Liver (tissue), 9 donors: ENCODE results near the gene SUCLG2. TPM values are rescaled to one million over a fixed set of nuclear protein-coding genes. Genes with fewer than 3 reads are reported as not detected.
A peak's percentile ranks its signal among the peaks of the same experiment; 100 is the strongest.

Experiments used
- DNase-seq: peaks from one replicate; pipeline ENCODE4 v3.0.0-alpha.2; 2017; ENCODE audit warnings: low spot score
- H3K27ac ChIP-seq, 2 donors: one replicate each; pipeline ENCODE4 v1.7.0; 2013; ENCODE audit warnings: inconsistent platforms in 2 of 2, low read length in 2 of 2, control low read depth in 1 of 2, low read depth in 1 of 2, mild to moderate bottlenecking in 1 of 2
- H3K27me3 ChIP-seq, 4 donors: one replicate each; pipeline versions ENCODE4 v1.6.1 to v1.7.0; 2013; ENCODE audit warnings: low read length in 3 of 4, inconsistent platforms in 1 of 4, mild to moderate bottlenecking in 1 of 4, moderate library complexity in 1 of 4; ENCODE audit not compliant: control insufficient read depth in 4 of 4, insufficient read depth in 4 of 4
- H3K36me3 ChIP-seq, 4 donors: one replicate each; pipeline versions ENCODE4 v1.6.1 to v1.7.0; 2013; ENCODE audit warnings: low read length in 3 of 4, mild to moderate bottlenecking in 3 of 4, low read depth in 1 of 4, moderate library complexity in 1 of 4; ENCODE audit not compliant: control insufficient read depth in 4 of 4, insufficient read depth in 3 of 4
- H3K4me1 ChIP-seq, 4 donors: one replicate each; pipeline versions ENCODE4 v1.6.1 to v1.7.0; 2013; ENCODE audit warnings: low read length in 3 of 4, mild to moderate bottlenecking in 3 of 4, moderate library complexity in 1 of 4; ENCODE audit not compliant: control insufficient read depth in 4 of 4, insufficient read depth in 4 of 4
- H3K4me3 ChIP-seq, 3 donors: one replicate each; pipeline versions ENCODE4 v1.6.1 to v1.7.0; 2013; ENCODE audit warnings: low read length in 3 of 3, control low read depth in 1 of 3, low read depth in 1 of 3, mild to moderate bottlenecking in 1 of 3
- H3K9ac ChIP-seq, 2 donors: one replicate each; pipeline ENCODE4 v1.7.0; 2013; ENCODE audit warnings: low read length in 2 of 2, mild to moderate bottlenecking in 2 of 2, moderate library complexity in 2 of 2, control low read depth in 1 of 2, low read depth in 1 of 2
- H3K9me3 ChIP-seq, 4 donors: one replicate each; pipeline versions ENCODE4 v1.6.1 to v1.7.0; 2013; ENCODE audit warnings: low read length in 3 of 4; ENCODE audit not compliant: control insufficient read depth in 4 of 4
- FOXA2 ChIP-seq: IDR thresholded peaks from 2 replicates; pipeline ENCODE4 v1.6.1; 2016; ENCODE audit warnings: antibody characterized with exemption
- GABPA ChIP-seq, 2 donors: IDR thresholded peaks in 1 of 2; conservative IDR thresholded peaks in 1 of 2; 2 replicates each; pipeline ENCODE4 v1.6.1; 2016; ENCODE audit warnings: antibody characterized with exemption in 2 of 2, mild to moderate bottlenecking in 1 of 2, moderate library complexity in 1 of 2
- JUND ChIP-seq, 2 donors: IDR thresholded peaks; 2 replicates each; pipeline ENCODE4 v1.6.1; 2016; ENCODE audit warnings: antibody characterized with exemption in 2 of 2
- RAD21 ChIP-seq, 2 donors: IDR thresholded peaks; 2 replicates each; pipeline ENCODE4 v1.6.1; 2016; ENCODE audit warnings: antibody characterized with exemption in 2 of 2, mild to moderate bottlenecking in 2 of 2
- SP1 ChIP-seq: IDR thresholded peaks from 2 replicates; pipeline ENCODE4 v1.6.1; 2018; ENCODE audit warnings: antibody characterized with exemption, mild to moderate bottlenecking
- TAF1 ChIP-seq: conservative IDR thresholded peaks from 2 replicates; pipeline ENCODE4 v1.6.1; 2016; ENCODE audit warnings: antibody characterized with exemption, mild to moderate bottlenecking
- YY1 ChIP-seq: IDR thresholded peaks from 2 replicates; pipeline ENCODE4 v1.6.1; 2016; ENCODE audit warnings: antibody characterized with exemption, mild to moderate bottlenecking
- WGBS: extraction: QIAGEN DNeasy Blood & Tissue Kit; methylation state at CpG from one replicate; pipeline ENCODE4 v1.1.7; 2013; 5-methylcytosine and 5-hydroxymethylcytosine counted together
- polyA plus RNA-seq, 2 donors: library from polyadenylated mRNA; stranded (reverse) in 1 of 2; unstranded in 1 of 2; fragments of 200-250 nt in 1 of 2; fragments of >200 nt in 1 of 2; fragmentation: Nextera tagmentation in 1 of 2; extraction: Ambion mirVana in 1 of 2; gene quantifications; one replicate each; pipeline versions ENCODE4 v1.2.1 to v1.2.3, GENCODE V29; 2013 to 2015
- total RNA-seq, 2 donors: library from RNA; depleted of rRNA; stranded (reverse); fragments of >200 nt; gene quantifications; one replicate each; pipeline ENCODE4 v1.2.3, GENCODE V29; 2014
- TF ChIP-seq, protein P1 (sequence below): fragments of 150-350 bp; IDR thresholded peaks from 2 replicates; pipeline ENCODE4 v1.5.1; 2017; ENCODE audit warnings: improper control_type of control experiment, low read depth, low read length; ENCODE audit not compliant: missing input control
- TF ChIP-seq, protein P2 (sequence below): IDR thresholded peaks from 2 replicates; pipeline ENCODE4 v1.6.1; 2016; ENCODE audit warnings: antibody characterized with exemption
- TF ChIP-seq, protein P3 (sequence below): IDR thresholded peaks from 2 replicates; pipeline ENCODE4 v1.6.1; 2016; ENCODE audit warnings: antibody characterized with exemption, mild to moderate bottlenecking
- donor health status: healthy.
- donor health status: healthy.
- donor health status: healthy.
- donor health status: healthy.
- donor health status: healthy.

Gene SUCLG2
- total and polyA plus RNA-seq, 4 donors = 45.3 to 114 (median 92.8) TPM

DNA sequence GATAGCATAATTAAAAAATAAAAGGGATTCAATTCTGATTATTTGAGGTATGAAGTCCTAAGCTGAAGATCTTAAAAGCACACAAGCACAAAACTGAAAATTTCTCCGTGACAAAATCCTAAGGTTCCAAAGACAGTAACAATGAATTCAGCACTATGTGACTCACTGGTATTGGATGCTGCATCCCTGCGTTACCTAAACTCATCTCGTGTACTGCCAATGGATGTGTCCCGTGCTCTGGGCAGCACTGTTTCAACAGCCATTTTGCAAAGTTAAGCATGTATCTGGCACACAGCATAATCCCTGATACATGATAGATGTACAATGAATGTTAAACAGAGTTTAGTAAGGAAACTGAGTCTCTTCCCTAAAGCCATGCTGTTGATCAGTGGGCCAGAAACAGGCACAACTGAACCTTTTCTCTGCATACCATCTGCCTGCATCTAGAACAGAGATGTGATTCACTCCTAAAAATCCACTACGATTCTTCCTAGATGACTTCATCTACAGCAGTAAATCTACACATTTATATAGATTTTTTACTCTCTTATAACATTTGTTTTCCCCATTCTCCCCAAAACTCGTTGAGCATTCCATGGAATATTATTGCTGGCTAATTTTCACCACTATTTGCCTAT lies 14.3 kb downstream of the SUCLG2 start:
- Histone ChIP-seq H3K36me3 (peaks cover 0 to 5% (median 2%) of the 10 kb centered on the region in 4 donors), H3K27me3 (no peaks in the 10 kb centered on the region), H3K9ac (no peak overlapping the region), H3K27ac (no peak overlapping the region), H3K9me3 (no peaks in the 10 kb centered on the region), H3K4me1 (peaks cover 0 to 20% (median 5%) of the 10 kb centered on the region in 4 donors), H3K4me3 (no peak overlapping the region)
- DNase-seq = no peak
- 90% methylated on average over 6 of the region's 6 CpGs for WGBS
- TF ChIP-seq, protein P1, sequence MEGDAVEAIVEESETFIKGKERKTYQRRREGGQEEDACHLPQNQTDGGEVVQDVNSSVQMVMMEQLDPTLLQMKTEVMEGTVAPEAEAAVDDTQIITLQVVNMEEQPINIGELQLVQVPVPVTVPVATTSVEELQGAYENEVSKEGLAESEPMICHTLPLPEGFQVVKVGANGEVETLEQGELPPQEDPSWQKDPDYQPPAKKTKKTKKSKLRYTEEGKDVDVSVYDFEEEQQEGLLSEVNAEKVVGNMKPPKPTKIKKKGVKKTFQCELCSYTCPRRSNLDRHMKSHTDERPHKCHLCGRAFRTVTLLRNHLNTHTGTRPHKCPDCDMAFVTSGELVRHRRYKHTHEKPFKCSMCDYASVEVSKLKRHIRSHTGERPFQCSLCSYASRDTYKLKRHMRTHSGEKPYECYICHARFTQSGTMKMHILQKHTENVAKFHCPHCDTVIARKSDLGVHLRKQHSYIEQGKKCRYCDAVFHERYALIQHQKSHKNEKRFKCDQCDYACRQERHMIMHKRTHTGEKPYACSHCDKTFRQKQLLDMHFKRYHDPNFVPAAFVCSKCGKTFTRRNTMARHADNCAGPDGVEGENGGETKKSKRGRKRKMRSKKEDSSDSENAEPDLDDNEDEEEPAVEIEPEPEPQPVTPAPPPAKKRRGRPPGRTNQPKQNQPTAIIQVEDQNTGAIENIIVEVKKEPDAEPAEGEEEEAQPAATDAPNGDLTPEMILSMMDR = no peak
- TF ChIP-seq TAF1 = no peak
- TF ChIP-seq SP1 = no peak
- TF ChIP-seq, protein P2, sequence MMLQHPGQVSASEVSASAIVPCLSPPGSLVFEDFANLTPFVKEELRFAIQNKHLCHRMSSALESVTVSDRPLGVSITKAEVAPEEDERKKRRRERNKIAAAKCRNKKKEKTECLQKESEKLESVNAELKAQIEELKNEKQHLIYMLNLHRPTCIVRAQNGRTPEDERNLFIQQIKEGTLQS = no peak
- TF ChIP-seq RAD21 (IDR thresholded peaks at IDR 0.05) = no peak
- TF ChIP-seq JUND (IDR thresholded peaks at IDR 0.05) = no peak

DNA sequence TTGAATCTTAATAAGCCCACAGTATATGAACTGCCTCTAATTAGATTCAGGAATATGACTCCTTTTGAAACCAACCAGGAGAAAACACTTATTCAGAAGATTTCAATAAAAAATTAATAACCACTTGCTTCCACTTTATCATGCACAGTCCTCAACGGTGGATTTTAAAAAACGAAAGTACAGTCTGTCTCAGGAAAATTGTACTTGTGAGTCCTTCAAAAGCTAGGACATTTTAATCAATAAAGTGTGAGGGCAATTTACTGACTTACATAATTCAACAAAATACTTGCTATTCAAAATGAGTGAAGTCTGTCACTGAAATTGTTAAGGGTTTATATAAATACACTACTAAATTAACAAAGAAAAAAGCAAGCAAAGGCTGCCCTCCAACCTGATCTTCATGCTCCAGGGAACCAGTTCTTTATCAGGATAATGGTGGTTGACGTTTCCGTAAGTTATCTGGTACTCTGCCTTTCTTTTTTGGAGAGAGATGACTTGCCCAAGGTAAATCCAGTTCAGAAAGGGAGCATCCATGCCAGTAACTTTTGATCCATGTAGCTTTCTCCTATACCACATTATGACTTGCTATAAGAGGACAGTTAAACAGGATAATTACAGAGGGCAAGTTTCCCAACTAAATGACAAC lies 17.0 kb downstream of the SUCLG2 start:
- peaks cover 0 to 3% (median 1%) of the 10 kb centered on the region in 4 donors for H3K36me3 ChIP-seq
- DNase-seq = no peak
- H3K4me3 ChIP-seq = no peak overlapping the region
- TF ChIP-seq GABPA (IDR thresholded peaks at IDR 0.05 in 1 of 2, conservative IDR thresholded peaks at IDR 0.05 in 1 of 2) = no peak
- peak; percentile 72 for TF ChIP-seq YY1
- peak overlapping the region in 1 of 2 donors; percentile 37 for H3K27ac ChIP-seq
- no peak overlapping the region for H3K9ac ChIP-seq
- H3K27me3 ChIP-seq = no peaks in the 10 kb centered on the region
- H3K4me1 ChIP-seq = peaks cover 0 to 24% (median 4%) of the 10 kb centered on the region in 4 donors
- no peaks in the 10 kb centered on the region for H3K9me3 ChIP-seq
- WGBS = 48% methylated on average over 4 of the region's 4 CpGs

DNA sequence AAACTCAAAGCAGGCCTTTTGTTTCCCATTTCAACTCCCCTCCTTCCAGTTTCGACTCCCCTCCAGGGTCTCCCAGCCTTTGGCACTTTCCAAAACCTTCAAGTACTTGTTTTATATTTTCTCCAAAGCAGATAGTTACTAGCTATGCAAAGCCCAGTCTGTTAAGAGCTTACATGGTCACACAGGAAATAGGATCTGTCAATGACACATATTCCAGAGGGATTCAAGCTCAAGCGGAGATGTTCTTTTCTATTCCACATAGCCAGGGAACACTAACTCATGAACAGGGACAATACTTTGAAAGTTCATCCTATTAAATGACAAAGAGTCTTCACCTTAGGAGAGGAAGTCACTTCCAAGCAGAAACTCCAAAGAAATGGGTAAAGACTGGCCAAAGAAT lies 18.6 kb downstream of the SUCLG2 start:
- H3K4me3 ChIP-seq = no peak overlapping the region
- H3K27ac ChIP-seq = no peak overlapping the region
- no peaks in the 10 kb centered on the region for H3K9me3 ChIP-seq
- 94% methylated on average over 2 of the region's 2 CpGs for WGBS
- no peak for DNase-seq
- no peak for TF ChIP-seq SP1
- no peak for TF ChIP-seq RAD21 (IDR thresholded peaks at IDR 0.05)
- TF ChIP-seq, protein P2 = no peak
- no peaks in the 10 kb centered on the region for H3K27me3 ChIP-seq
- no peak overlapping the region for H3K9ac ChIP-seq
- H3K36me3 ChIP-seq = peaks cover 0 to 3% (median 1%) of the 10 kb centered on the region in 4 donors
- peaks cover 0 to 24% (median 4%) of the 10 kb centered on the region in 4 donors for H3K4me1 ChIP-seq

DNA sequence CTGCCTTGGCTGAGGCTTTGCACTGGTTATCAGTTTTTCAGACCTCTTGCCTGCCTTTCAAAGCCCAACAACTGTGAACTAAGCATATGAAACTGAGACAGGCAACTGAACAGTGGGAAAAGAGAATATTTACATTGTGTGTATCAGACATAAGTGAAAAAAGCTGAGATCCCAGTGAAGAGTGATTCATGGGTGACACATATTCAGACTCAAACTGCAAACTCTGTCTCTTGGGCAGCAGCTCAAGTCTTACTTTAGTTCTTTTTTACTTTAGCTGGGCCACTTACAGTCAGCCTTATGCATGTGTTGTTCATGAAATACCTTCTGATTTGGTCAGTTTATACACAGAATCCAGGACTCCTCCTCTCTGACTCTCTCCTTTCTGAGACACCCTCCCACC lies 19.2 kb downstream of the SUCLG2 start:
- Histone ChIP-seq H3K9me3 (no peaks in the 10 kb centered on the region), H3K4me3 (no peak overlapping the region), H3K9ac (no peak overlapping the region), H3K36me3 (peaks cover 0 to 3% (median 1%) of the 10 kb centered on the region in 4 donors), H3K27ac (no peak overlapping the region), H3K4me1 (peaks cover 0 to 24% (median 4%) of the 10 kb centered on the region in 4 donors), H3K27me3 (no peaks in the 10 kb centered on the region)
- TF ChIP-seq GABPA (IDR thresholded peaks at IDR 0.05 in 1 of 2, conservative IDR thresholded peaks at IDR 0.05 in 1 of 2) = no peak
- TF ChIP-seq FOXA2 = no peak
- TF ChIP-seq, protein P2 = no peak
- no peak for TF ChIP-seq TAF1
- TF ChIP-seq JUND (IDR thresholded peaks at IDR 0.05) = no peak
- TF ChIP-seq, protein P3, sequence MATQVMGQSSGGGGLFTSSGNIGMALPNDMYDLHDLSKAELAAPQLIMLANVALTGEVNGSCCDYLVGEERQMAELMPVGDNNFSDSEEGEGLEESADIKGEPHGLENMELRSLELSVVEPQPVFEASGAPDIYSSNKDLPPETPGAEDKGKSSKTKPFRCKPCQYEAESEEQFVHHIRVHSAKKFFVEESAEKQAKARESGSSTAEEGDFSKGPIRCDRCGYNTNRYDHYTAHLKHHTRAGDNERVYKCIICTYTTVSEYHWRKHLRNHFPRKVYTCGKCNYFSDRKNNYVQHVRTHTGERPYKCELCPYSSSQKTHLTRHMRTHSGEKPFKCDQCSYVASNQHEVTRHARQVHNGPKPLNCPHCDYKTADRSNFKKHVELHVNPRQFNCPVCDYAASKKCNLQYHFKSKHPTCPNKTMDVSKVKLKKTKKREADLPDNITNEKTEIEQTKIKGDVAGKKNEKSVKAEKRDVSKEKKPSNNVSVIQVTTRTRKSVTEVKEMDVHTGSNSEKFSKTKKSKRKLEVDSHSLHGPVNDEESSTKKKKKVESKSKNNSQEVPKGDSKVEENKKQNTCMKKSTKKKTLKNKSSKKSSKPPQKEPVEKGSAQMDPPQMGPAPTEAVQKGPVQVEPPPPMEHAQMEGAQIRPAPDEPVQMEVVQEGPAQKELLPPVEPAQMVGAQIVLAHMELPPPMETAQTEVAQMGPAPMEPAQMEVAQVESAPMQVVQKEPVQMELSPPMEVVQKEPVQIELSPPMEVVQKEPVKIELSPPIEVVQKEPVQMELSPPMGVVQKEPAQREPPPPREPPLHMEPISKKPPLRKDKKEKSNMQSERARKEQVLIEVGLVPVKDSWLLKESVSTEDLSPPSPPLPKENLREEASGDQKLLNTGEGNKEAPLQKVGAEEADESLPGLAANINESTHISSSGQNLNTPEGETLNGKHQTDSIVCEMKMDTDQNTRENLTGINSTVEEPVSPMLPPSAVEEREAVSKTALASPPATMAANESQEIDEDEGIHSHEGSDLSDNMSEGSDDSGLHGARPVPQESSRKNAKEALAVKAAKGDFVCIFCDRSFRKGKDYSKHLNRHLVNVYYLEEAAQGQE = no peak
- TF ChIP-seq, protein P1 = no peak
- DNase-seq = no peak
